GM23338 (cell line): Measurements from ENCODE around the gene FRK.

Experiments used
- EZH2 ChIP-seq: fragments of 200-600 bp; sonication (generic); IDR thresholded peaks from one replicate; pipeline ENCODE4 v1.8.0; 2017; ENCODE audit warnings: antibody characterized with exemption, mild to moderate bottlenecking, low read depth; ENCODE audit not compliant: unreplicated experiment
- EZH2phosphoT487 ChIP-seq: fragments of 200-600 bp; sonication (generic); IDR thresholded peaks from one replicate; pipeline ENCODE4 v1.8.1; 2018; ENCODE audit warnings: antibody characterized with exemption; ENCODE audit not compliant: unreplicated experiment
- NANOG ChIP-seq: IDR thresholded peaks from 2 replicates; pipeline ENCODE4 v1.6.1; 2016; ENCODE audit warnings: antibody characterized with exemption, borderline replicate concordance
- POLR2AphosphoS5 ChIP-seq: IDR thresholded peaks from 2 replicates; pipeline ENCODE4 v1.6.1; 2016; ENCODE audit warnings: antibody characterized with exemption, low read depth
- TF ChIP-seq, protein P1 (sequence below), 2 experiments: fragments of 200-600 bp in 1 of 2; sonication (generic) in 1 of 2; conservative IDR thresholded peaks; 2 replicates each; pipeline versions ENCODE4 v1.5.1 to v1.6.1; 2016 to 2017; ENCODE audit warnings: antibody characterized with exemption in 2 of 2, low read depth in 2 of 2, mild to moderate bottlenecking in 2 of 2, moderate library complexity in 1 of 2
- TF ChIP-seq, protein P2 (sequence below): IDR thresholded peaks from one replicate; pipeline ENCODE4 v1.6.1; 2018; ENCODE audit warnings: antibody characterized with exemption; ENCODE audit not compliant: unreplicated experiment

DNA sequence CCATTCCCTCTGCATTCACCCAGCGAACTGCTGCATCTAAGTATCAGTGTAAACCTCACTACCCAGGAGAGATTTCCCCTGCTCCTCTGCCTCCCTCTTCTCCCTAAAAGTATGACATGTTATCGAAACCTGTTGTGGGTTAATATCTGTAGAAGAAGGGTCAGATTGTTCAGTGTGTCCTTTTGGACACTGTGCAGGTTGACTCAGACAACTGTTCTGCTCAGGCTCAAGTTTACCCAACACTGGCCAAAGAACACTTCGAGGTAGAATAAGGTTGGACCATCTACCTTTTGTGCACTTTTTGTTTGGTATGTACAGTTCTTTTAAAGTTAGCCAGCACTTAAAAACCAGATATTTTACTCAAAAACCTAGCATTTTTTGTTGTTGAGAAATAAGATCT is 44.6 kb upstream of the FRK start:
- TF ChIP-seq, protein P1, sequence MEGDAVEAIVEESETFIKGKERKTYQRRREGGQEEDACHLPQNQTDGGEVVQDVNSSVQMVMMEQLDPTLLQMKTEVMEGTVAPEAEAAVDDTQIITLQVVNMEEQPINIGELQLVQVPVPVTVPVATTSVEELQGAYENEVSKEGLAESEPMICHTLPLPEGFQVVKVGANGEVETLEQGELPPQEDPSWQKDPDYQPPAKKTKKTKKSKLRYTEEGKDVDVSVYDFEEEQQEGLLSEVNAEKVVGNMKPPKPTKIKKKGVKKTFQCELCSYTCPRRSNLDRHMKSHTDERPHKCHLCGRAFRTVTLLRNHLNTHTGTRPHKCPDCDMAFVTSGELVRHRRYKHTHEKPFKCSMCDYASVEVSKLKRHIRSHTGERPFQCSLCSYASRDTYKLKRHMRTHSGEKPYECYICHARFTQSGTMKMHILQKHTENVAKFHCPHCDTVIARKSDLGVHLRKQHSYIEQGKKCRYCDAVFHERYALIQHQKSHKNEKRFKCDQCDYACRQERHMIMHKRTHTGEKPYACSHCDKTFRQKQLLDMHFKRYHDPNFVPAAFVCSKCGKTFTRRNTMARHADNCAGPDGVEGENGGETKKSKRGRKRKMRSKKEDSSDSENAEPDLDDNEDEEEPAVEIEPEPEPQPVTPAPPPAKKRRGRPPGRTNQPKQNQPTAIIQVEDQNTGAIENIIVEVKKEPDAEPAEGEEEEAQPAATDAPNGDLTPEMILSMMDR (conservative IDR thresholded peaks at IDR 0.05; ENCODE audit: low read depth in 2 of 2), result no peak
- TF ChIP-seq EZH2, result no peak
- no peak for TF ChIP-seq EZH2phosphoT487
- TF ChIP-seq, protein P2, sequence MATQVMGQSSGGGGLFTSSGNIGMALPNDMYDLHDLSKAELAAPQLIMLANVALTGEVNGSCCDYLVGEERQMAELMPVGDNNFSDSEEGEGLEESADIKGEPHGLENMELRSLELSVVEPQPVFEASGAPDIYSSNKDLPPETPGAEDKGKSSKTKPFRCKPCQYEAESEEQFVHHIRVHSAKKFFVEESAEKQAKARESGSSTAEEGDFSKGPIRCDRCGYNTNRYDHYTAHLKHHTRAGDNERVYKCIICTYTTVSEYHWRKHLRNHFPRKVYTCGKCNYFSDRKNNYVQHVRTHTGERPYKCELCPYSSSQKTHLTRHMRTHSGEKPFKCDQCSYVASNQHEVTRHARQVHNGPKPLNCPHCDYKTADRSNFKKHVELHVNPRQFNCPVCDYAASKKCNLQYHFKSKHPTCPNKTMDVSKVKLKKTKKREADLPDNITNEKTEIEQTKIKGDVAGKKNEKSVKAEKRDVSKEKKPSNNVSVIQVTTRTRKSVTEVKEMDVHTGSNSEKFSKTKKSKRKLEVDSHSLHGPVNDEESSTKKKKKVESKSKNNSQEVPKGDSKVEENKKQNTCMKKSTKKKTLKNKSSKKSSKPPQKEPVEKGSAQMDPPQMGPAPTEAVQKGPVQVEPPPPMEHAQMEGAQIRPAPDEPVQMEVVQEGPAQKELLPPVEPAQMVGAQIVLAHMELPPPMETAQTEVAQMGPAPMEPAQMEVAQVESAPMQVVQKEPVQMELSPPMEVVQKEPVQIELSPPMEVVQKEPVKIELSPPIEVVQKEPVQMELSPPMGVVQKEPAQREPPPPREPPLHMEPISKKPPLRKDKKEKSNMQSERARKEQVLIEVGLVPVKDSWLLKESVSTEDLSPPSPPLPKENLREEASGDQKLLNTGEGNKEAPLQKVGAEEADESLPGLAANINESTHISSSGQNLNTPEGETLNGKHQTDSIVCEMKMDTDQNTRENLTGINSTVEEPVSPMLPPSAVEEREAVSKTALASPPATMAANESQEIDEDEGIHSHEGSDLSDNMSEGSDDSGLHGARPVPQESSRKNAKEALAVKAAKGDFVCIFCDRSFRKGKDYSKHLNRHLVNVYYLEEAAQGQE, result no peak
- no peak for TF ChIP-seq POLR2AphosphoS5
- no peak for TF ChIP-seq NANOG
